PC-3 (cell line): ENCODE results near the gene PRKCE.

ENCODE experiments used
- CTCF ChIP-seq: fragments of 300-600 bp; sonication (generic); conservative IDR thresholded peaks from 2 replicates; pipeline ENCODE4 v1.5.1; 2017; ENCODE audit warnings: antibody characterized with exemption, low read depth, mild to moderate bottlenecking, low read length
- EZH2phosphoT487 ChIP-seq: fragments of 300-600 bp; sonication (generic); IDR thresholded peaks from 2 replicates; pipeline ENCODE4 v1.6.1; 2018; ENCODE audit warnings: mild to moderate bottlenecking, antibody characterized with exemption, low read length, borderline replicate concordance

DNA sequence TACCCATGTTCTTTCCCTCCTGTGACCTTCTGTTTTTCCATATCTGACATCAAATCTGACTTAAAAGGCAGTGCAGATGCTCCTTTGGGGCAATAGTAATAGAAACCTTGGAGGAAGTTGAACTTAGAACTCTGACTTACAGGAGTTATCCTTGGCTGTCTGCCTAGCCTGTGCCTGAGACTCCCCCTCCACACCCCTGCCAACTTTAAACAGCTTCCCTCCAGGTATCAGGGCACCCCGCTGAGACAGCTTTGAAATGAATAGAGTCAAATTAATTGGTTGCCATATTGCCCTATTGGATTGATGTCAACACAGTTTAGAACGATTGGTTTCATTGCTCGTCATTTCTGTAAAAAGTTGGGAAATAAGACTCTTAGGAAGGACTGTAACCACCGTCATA lies 322.0 kb downstream of the PRKCE start:
- TF ChIP-seq CTCF (no peak), EZH2phosphoT487 (no peak)
